ENCODE measurements around the gene RAB13. TPM values are rescaled to one million over a fixed set of nuclear protein-coding genes. Genes with fewer than 3 reads are reported as not detected.
A peak's percentile ranks its signal among the peaks of the same experiment; 100 is the strongest.

The RAB13 gene
- polyA plus RNA-seq, 1 of the 3 experiments (the other 2 are of a cell fraction): 156 TPM

GRCh38 chr1:153987621-153988020 lies 1.5 kb upstream of the RAB13 start:
- Histone ChIP-seq H3K9me3 (no peaks in the 10 kb centered on the region), H3K79me2 (ENCODE audit: insufficient read depth) (peaks cover 46% of the 10 kb centered on the region), H3K4me2 (no peak overlapping the region), H3K9ac (no peak overlapping the region), H3K4me3 (ENCODE audit: low read depth in 2 of 2, low read length in 1 of 2) (no peak overlapping the region), H2AFZ (ENCODE audit: low read depth) (0 out of 2 replicates have a peak overlapping the region, but pooled peaks have one; percentile 88), H3K4me1 (ENCODE audit: control insufficient read depth in 1 of 2, insufficient read depth in 2 of 2, low read depth in 1 of 2, low read length in 1 of 2) (peaks cover 24 to 28% of the 10 kb centered on the region in 2 experiments), H4K20me1 (ENCODE audit: insufficient read depth) (peaks cover 2% of the 10 kb centered on the region; the same call in 1 of the 2 replicates), H3F3A (replicated peaks; ENCODE audit: insufficient read depth) (peaks cover 31% of the 10 kb centered on the region), H3K27ac (ENCODE audit: low read depth in 2 of 2, low read length in 1 of 2) (peak overlapping the region in 1 of 2 experiments; percentile 86; a peak in 1 of 4 replicates), H3K36me3 (replicated peaks in 1 of 2; ENCODE audit: control insufficient read depth in 1 of 2, insufficient read depth in 2 of 2, low read length in 1 of 2) (peaks cover 18 to 30% of the 10 kb centered on the region in 2 experiments), H3K27me3 (ENCODE audit: insufficient read depth) (no peaks in the 10 kb centered on the region), H3K9me2 (no peaks in the 10 kb centered on the region)
- DNase-seq: no peak
- 91% methylated on average over 8 of the region's 8 CpGs for WGBS (ENCODE audit: low lambda C conversion rate)
- TF ChIP-seq GABPA (IDR thresholded peaks at IDR 0.05; ENCODE audit: low read depth) (no peak), JUND (IDR thresholded peaks at IDR 0.05) (no peak), RCOR1 (IDR thresholded peaks at IDR 0.05; ENCODE audit: low read length) (no peak), MEF2A (IDR thresholded peaks at IDR 0.05; ENCODE audit: borderline replicate concordance, low read depth) (no peak), RAD21 (IDR thresholded peaks at IDR 0.05; ENCODE audit: low read length) (no peak), ZBTB33 (IDR thresholded peaks at IDR 0.05; ENCODE audit: borderline replicate concordance, low read depth) (no peak), NRF1 (IDR thresholded peaks at IDR 0.05; ENCODE audit: low read depth, low read length) (no peak), TAF1 (IDR thresholded peaks at IDR 0.05; ENCODE audit: borderline replicate concordance, low read depth, low read length) (no peak), EP300 (IDR thresholded peaks at IDR 0.05; ENCODE audit: borderline replicate concordance in 1 of 2, low read depth in 1 of 2, low read length in 1 of 2) (no peak), REST (IDR thresholded peaks at IDR 0.05; ENCODE audit: low read depth, low read length) (no peak), USF2 (IDR thresholded peaks at IDR 0.05; ENCODE audit: borderline replicate concordance, low read depth, low read length) (no peak), TEAD4 (IDR thresholded peaks at IDR 0.05; ENCODE audit: borderline replicate concordance, insufficient read depth) (no peak), PBX3 (IDR thresholded peaks at IDR 0.05) (no peak), EZH2phosphoT487 (IDR thresholded peaks at IDR 0.05; ENCODE audit: borderline replicate concordance, low read depth) (no peak), CHD2 (IDR thresholded peaks at IDR 0.05; ENCODE audit: low read length, partially characterized antibody) (no peak), ELF1 (IDR thresholded peaks at IDR 0.05) (no peak), GATA2 (CRISPR knock-in tag; IDR thresholded peaks at IDR 0.05) (no peak), SIN3A (IDR thresholded peaks at IDR 0.05; ENCODE audit: borderline replicate concordance, low read depth, low read length) (no peak), SMC3 (IDR thresholded peaks at IDR 0.05; ENCODE audit: low read depth, low read length) (no peak)
- ChIA-PET CTCF (interaction anchor here (0.6 to 4.9 kb wide), 32 partner anchors 10 to 316 kb away, joined by 3 to 68 read pairs (median 8); partner anchors contain the start of genes CREB3L4, CRTC2, DENND4B and GATAD2B), POLR2A (interaction anchor here (2.5 kb wide), 1 partner anchor 10 kb away, joined by 17 read pairs; the partner anchor contains the start of gene JTB)
